HFF-Myc (cell line): Measurements from ENCODE around the gene CA14.

ENCODE experiments used
- DNase-seq: peaks from one replicate; pipeline ENCODE4 v3.0.0-alpha.2; 2011; ENCODE audit warnings: low read depth; ENCODE audit errors: extremely low read depth
- H3K4me3 ChIP-seq: replicated peaks from 2 replicates; pipeline ENCODE4 v1.5.1; 2011; ENCODE audit warnings: low read depth, mild to moderate bottlenecking, control low read depth, low read length
- TF ChIP-seq, protein P1 (sequence below): IDR thresholded peaks from 2 replicates; pipeline ENCODE4 v1.5.1; 2012; ENCODE audit warnings: mild to moderate bottlenecking, low read depth, low read length, control low read depth; ENCODE audit errors: missing control alignments

CA14 gene

DNA sequence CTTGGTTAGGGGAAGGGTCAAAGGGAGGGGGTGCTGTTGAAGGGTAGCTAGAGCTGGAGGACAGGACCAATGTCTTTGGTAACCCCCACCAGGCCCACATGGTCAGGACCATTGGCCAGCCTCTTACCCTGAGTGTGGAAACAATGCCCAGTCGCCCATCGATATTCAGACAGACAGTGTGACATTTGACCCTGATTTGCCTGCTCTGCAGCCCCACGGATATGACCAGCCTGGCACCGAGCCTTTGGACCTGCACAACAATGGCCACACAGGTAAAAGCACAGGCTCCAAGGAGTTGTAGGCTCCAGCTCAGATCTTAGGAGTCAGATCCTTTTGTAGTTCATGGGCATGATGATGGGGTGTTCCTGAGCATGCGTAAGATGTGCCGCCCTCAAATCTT, 3.8 kb downstream of the CA14 start:
- no peak overlapping the region for H3K4me3 ChIP-seq
- TF ChIP-seq, protein P1, sequence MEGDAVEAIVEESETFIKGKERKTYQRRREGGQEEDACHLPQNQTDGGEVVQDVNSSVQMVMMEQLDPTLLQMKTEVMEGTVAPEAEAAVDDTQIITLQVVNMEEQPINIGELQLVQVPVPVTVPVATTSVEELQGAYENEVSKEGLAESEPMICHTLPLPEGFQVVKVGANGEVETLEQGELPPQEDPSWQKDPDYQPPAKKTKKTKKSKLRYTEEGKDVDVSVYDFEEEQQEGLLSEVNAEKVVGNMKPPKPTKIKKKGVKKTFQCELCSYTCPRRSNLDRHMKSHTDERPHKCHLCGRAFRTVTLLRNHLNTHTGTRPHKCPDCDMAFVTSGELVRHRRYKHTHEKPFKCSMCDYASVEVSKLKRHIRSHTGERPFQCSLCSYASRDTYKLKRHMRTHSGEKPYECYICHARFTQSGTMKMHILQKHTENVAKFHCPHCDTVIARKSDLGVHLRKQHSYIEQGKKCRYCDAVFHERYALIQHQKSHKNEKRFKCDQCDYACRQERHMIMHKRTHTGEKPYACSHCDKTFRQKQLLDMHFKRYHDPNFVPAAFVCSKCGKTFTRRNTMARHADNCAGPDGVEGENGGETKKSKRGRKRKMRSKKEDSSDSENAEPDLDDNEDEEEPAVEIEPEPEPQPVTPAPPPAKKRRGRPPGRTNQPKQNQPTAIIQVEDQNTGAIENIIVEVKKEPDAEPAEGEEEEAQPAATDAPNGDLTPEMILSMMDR: no peak
- no peak for DNase-seq

DNA sequence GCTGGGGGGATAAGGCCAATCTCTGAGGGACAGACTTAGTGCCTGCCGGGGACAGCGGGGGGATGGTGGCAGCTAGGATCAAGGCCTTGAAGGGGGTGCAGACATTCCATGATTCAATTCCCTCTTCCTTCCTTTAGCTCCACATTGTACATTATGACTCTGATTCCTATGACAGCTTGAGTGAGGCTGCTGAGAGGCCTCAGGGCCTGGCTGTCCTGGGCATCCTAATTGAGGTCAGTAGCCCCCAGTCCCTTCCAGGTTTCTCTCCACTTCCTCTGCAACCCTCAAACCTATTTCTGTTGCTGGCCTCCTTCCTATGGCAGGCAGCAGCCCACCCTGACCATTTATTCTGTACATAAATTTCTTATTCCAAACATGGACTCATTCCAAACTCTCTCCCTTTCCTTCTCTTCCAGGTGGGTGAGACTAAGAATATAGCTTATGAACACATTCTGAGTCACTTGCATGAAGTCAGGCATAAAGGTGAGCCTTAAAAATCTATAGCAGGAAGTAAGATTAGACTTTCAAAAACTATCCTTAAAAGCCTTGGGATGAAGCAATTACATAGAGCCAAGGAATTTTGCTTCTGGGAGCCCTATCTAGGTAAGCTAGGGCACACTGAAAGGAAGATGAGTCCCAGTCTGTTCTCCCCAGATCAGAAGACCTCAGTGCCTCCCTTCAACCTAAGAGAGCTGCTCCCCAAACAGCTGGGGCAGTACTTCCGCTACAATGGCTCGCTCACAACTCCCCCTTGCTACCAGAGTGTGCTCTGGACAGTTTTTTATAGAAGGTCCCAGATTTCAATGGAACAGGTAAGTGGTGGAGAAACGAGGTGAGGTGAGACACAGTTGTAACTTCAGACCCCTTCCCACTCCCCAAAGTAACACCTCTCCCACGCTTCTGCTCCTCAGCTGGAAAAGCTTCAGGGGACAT, 5.1 kb downstream of the CA14 start:
- TF ChIP-seq, protein P1: no peak
- H3K4me3 ChIP-seq: no peak overlapping the region
- no peak for DNase-seq

DNA sequence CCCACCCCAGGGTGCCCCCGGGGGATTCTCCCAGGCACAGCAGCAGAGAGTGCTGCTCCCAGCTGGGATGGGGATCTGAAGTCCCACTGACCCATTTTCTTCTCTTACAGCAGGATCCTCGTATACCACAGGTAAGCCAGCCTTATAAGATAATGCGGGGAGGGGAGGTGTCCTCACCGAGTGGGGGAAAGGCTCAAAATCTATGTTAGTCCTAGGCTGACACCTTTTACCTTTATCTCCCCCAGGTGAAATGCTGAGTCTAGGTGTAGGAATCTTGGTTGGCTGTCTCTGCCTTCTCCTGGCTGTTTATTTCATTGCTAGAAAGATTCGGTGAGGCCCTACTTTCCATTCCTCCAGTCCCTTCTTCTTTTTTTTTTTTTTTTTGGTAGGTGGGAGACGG, 6.0 kb downstream of the CA14 start:
- TF ChIP-seq, protein P1: no peak
- DNase-seq: no peak
- no peak overlapping the region for H3K4me3 ChIP-seq

DNA sequence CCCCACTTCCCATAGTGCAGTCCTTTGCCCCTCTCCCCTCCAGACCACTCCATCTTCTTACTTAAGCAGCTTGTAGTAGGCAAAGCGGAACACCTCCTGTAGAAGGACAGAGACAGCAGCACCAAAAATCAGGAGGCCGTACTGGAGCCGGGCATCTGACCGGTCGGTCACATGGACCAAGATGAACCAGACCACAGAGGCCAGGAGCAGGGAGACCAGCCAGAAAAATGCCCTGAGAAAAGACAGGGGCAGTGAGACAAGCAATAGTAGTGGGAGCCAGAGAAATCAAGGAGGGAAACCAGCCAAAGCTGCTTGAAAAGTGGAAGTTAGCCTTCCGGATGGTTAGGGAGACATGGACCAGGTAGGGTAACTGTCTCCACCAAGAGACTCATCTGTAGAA, 10.3 kb downstream of the CA14 start:
- DNase-seq: no peak
- TF ChIP-seq, protein P1: no peak
- H3K4me3 ChIP-seq: peak overlapping the region; percentile 99

DNA sequence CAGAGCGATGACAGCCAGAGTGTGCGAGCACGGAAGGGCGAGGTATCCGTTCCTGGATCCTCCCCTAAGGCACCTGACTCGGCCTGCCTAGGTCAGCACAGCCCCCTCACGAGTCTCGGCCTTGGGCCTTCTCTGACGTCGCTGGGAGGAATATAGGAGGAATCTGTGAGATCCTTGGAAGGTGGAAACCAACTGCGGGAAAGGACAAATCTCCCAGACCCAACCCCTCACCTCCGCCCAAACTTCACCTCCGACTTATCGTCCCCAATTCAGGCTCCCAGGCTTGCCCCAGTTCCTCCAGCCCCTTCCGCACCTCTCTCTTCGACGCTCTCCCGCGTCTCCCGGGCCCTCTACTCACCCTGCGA, 10.7 kb downstream of the CA14 start:
- TF ChIP-seq, protein P1: no peak
- DNase-seq: no peak
- peak overlapping the region; percentile 99 for H3K4me3 ChIP-seq

DNA sequence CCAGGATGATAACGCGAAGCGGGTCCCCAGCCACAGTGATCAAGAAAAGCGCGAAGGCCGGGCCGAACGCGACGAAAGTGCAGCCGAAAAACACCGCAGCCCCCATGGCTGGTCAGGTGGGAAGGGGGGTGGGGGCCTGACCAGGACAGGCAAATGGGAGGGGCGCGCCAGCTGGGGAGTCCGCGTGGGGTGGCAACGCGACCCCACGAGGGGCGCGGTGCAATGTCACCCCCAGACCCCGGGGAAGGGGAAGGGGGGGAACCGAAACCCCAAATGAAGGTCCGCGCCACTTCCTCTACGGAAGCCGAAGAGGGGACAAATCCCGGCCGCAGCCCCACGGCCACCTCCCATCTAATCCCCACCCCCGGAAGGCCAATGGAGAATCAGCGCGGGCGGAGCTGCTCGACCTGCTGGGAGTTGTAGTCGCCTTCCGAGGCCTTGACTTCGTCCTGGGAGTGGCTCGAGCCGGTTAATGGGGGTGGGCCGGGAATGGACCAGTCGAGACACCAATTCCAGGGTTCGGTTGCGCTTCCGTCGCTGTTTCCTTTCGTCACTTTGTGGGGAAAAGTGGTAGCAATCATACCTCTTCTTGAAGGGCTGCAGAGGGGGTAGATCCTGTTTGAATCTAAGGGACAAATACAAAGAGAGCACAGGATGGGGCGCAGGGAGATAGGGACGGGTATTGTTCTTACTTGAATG, 11.3 kb downstream of the CA14 start, which contains the start of gene APH1A:
TSS of gene APH1A (minus strand) at position 312 of the 699 bp plus-strand sequence. CDS start at position 106, 206 bp downstream.
- TF ChIP-seq, protein P1: no peak
- DNase-seq: peak; percentile 94

More for the DNA sequence above, 11.3 kb downstream of the CA14 start, which contains the start of gene APH1A:
- peak within 1 kb of the TSS; percentile 99 for H3K4me3 ChIP-seq
